Heart left ventricle (tissue), 13 donors: Measurements from ENCODE around the gene CNNM3.

Experiments
- CTCF ChIP-seq, 12 donors: fragments of 200-600 bp; sonication (generic) in 4 of 12; IDR thresholded peaks; one replicate each; pipeline versions ENCODE4 v1.5.0 to v1.8.0; 2018 to 2022; ENCODE audit warnings: antibody characterized with exemption in 12 of 12, mild to moderate bottlenecking in 5 of 12
- POLR2A ChIP-seq, 2 donors: fragments of 450-650 bp; IDR thresholded peaks; one replicate each; pipeline ENCODE4 v1.6.1; 2017; ENCODE audit warnings: antibody characterized with exemption in 2 of 2, mild to moderate bottlenecking in 2 of 2, moderate library complexity in 2 of 2
- donor health status: ischemic (EF 13 %, LVEDD 7.1; RV severe dilation, severe dysfunction).
- donor health status: DM: no; HTN: yes; CAD: no.
- donor health status: DM: no; HTN: no; CAD: no.
- donor health status: ischemic (EF 25% LVEDD 6.9; RV normal size, moderate dysfunction).
- donor health status: ischemic (EF 25% LVEDD 5.7; RV mildly dilated, moderate dysfunction).
- donor health status: ischemic (EF 35%, LVEDD 5.7; RV mildly dilated, moderate dysfunction).
- donor health status: nonischemic (EF 11% LVEDD 7.7; RV severe dilation, severe dysfunction).
- donor health status: DM: yes; HTN: yes; CAD: no.
- donor health status: PGD.
- donor health status: ischemic (EF 29% LVEDD 5.4; RV normal size, mild dysfunction).
- donor health status: nonischemic (EF 23%, LVEDD 6.1; RV moderate dilation, normal function).

- TF ChIP-seq CTCF (IDR thresholded peaks at IDR 0.05) (no peak), POLR2A (IDR thresholded peaks at IDR 0.05) (no peak)
Observed at GRCh38 chr2:96772903-96773671, 43.0 kb upstream of the CNNM3 start.
